Fibroblast of mammary gland (primary cell): ENCODE measurements around the gene HTR4.

Experiments used
- DNase-seq: peaks from one replicate; pipeline ENCODE4 v3.0.0-alpha.2; 2010; ENCODE audit warnings: low read depth
- H3K4me3 ChIP-seq: 2 replicates; pipeline ENCODE4 v1.5.1; 2011; ENCODE audit warnings: low read depth, mild to moderate bottlenecking, low read length, moderate library complexity; ENCODE audit not compliant: control insufficient read depth
- CTCF ChIP-seq: conservative IDR thresholded peaks from 2 replicates; pipeline ENCODE4 v1.5.1; 2011; ENCODE audit warnings: low read depth, low read length, inconsistent platforms; ENCODE audit not compliant: control insufficient read depth, insufficient read depth

The HTR4 gene

GRCh38 chr5:148584103-148584502 is 70.2 kb downstream of the HTR4 start:
- TF ChIP-seq CTCF, result no peak
- DNase-seq, result no peak
- no peak overlapping the region for H3K4me3 ChIP-seq

- no peak overlapping the region for H3K4me3 ChIP-seq
- DNase-seq, result no peak
- no peak for TF ChIP-seq CTCF
These were observed 70.8 kb downstream of the HTR4 start for GRCh38 chr5:148583421-148583965.

- DNase-seq, result no peak
- no peak overlapping the region for H3K4me3 ChIP-seq
- TF ChIP-seq CTCF, result no peak
These were observed 80.2 kb downstream of the HTR4 start for GRCh38 chr5:148574167-148574566.

- no peak overlapping the region for H3K4me3 ChIP-seq
- no peak for DNase-seq
- no peak for TF ChIP-seq CTCF
These were observed 81.0 kb downstream of the HTR4 start for GRCh38 chr5:148573374-148573773.

GRCh38 chr5:148569948-148570347 is 84.4 kb downstream of the HTR4 start:
- TF ChIP-seq CTCF, result no peak
- H3K4me3 ChIP-seq, result no peak overlapping the region
- DNase-seq, result no peak

- TF ChIP-seq CTCF, result no peak
These were observed 89.2 kb downstream of the HTR4 start for GRCh38 chr5:148565148-148565547.

GRCh38 chr5:148563021-148563420 is 91.3 kb downstream of the HTR4 start:
- DNase-seq, result no peak
- no peak for TF ChIP-seq CTCF
- no peak overlapping the region for H3K4me3 ChIP-seq

More at GRCh38 chr5:148565148-148565547, 89.2 kb downstream of the HTR4 start:
- DNase-seq, result no peak
- H3K4me3 ChIP-seq, result no peak overlapping the region
